Mesenteric fat pad (tissue), 1 donor: ENCODE measurements around the gene MARCO. TPM values are rescaled to one million over a fixed set of nuclear protein-coding genes. Genes with fewer than 3 reads are reported as not detected.
"Not testable (repeated sequence)": the region's sequence is repeated elsewhere in the genome, so short reads cannot be mapped to it uniquely, and the experiment has no call there.

ENCODE experiments used
- DNase-seq: peaks from one replicate; pipeline ENCODE4 v3.0.0-alpha.2; 2020; ENCODE audit warnings: low spot score
- total RNA-seq: library from RNA; stranded (reverse); fragmentation: NEBNext Ultra II Directional; extraction: Animal tissue kit (Norgen Biotek cat#: 25700); gene quantifications from one replicate; pipeline ENCODE4 v1.2.1, GENCODE V29; 2021
- donor health status: DM: yes; HTN: yes; CAD: no.

MARCO gene
- total RNA-seq, 1 donor from 2014 or later, result 92.5 TPM

- DNase-seq, result peak; percentile 51
These were observed 32.4 kb downstream of the MARCO start for GRCh38 chr2:118974103-118974993.

GRCh38 chr2:118975133-118975532, 33.1 kb downstream of the MARCO start:
- DNase-seq, result peak; percentile 6

- DNase-seq, result peak; percentile 59
These were observed 36.1 kb downstream of the MARCO start for GRCh38 chr2:118978064-118978463.

GRCh38 chr2:118979152-118979861, 37.3 kb downstream of the MARCO start:
- peak; percentile 37 for DNase-seq

GRCh38 chr2:118980022-118980421, 38.0 kb downstream of the MARCO start:
- peak; percentile 53 for DNase-seq

GRCh38 chr2:118980573-118980972, 38.6 kb downstream of the MARCO start:
- DNase-seq, result peak; percentile 73

- peak; percentile 59 for DNase-seq
These were observed 39.6 kb downstream of the MARCO start for GRCh38 chr2:118981632-118982031.

- peak; percentile 60 for DNase-seq
These were observed 40.0 kb downstream of the MARCO start for GRCh38 chr2:118982039-118982438.

- peak; percentile 74 for DNase-seq
These were observed 41.1 kb downstream of the MARCO start for GRCh38 chr2:118983133-118983532.

GRCh38 chr2:118983915-118984314, 41.9 kb downstream of the MARCO start:
- DNase-seq, result no peak

GRCh38 chr2:118986738-118987137, 44.7 kb downstream of the MARCO start:
- DNase-seq, result no peak

GRCh38 chr2:118987886-118988285, 45.9 kb downstream of the MARCO start:
- DNase-seq, result peak; percentile 26

GRCh38 chr2:118988706-118989105, 46.7 kb downstream of the MARCO start:
- DNase-seq, result peak; percentile 37

- peak; percentile 41 for DNase-seq
These were observed 47.5 kb downstream of the MARCO start for GRCh38 chr2:118989481-118989880.

- peak; percentile 68 for DNase-seq
These were observed 49.0 kb downstream of the MARCO start for GRCh38 chr2:118990757-118991545.

GRCh38 chr2:118991554-118991953, 49.6 kb downstream of the MARCO start:
- DNase-seq, result peak; percentile 60

- peak; percentile 65 for DNase-seq
These were observed 50.9 kb downstream of the MARCO start for GRCh38 chr2:118992740-118993391.

- DNase-seq, result peak; percentile 33
These were observed 51.4 kb downstream of the MARCO start for GRCh38 chr2:118993392-118993752.

GRCh38 chr2:118994172-118994700, 52.2 kb downstream of the MARCO start:
- peak; percentile 45 for DNase-seq

GRCh38 chr2:118994778-118995177, 52.8 kb downstream of the MARCO start:
- DNase-seq, result peak; percentile 22

- not testable (repeated sequence) for DNase-seq
These were observed 61.9 kb downstream of the MARCO start for GRCh38 chr2:119003856-119004255.
